ENCODE measurements around the gene TIMP2. TPM values are rescaled to one million over a fixed set of nuclear protein-coding genes. Genes with fewer than 3 reads are reported as not detected.

The TIMP2 gene
- total and polyA plus RNA-seq, 8 donors = 20.9 to 100.0 (median 47.2) TPM

DNA sequence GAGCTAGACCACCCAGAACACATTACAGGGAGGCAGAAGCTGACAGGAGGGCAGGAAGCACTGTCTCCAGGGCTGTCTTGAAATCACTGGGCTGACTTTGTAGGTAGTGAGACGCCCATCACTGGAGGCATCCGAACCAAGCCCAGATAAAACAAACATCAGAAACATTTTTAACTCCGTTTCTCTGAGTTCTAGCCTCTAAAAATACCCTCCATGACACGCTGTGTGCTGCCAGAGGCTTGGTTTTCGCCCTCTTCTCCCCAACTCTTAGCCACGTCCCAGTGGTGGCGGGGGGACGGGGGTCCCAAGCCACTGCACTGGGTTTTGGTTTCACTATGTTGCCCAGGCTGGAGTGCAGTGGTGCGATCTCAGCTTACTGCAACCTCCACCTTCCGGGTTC is 23.4 kb downstream of the TIMP2 start:
- Histone ChIP-seq H3K36me3 (peaks cover 3 to 40% (median 11%) of the 10 kb centered on the region in 4 donors), H3K27ac (no peak overlapping the region), H3K4me3 (no peak overlapping the region), H3K9me3 (no peaks in the 10 kb centered on the region), H3K27me3 (no peaks in the 10 kb centered on the region), H3K4me1 (peaks cover 9 to 76% (median 55%) of the 10 kb centered on the region in 4 donors)
- DNase-seq = no peak
- TF ChIP-seq, protein P1, sequence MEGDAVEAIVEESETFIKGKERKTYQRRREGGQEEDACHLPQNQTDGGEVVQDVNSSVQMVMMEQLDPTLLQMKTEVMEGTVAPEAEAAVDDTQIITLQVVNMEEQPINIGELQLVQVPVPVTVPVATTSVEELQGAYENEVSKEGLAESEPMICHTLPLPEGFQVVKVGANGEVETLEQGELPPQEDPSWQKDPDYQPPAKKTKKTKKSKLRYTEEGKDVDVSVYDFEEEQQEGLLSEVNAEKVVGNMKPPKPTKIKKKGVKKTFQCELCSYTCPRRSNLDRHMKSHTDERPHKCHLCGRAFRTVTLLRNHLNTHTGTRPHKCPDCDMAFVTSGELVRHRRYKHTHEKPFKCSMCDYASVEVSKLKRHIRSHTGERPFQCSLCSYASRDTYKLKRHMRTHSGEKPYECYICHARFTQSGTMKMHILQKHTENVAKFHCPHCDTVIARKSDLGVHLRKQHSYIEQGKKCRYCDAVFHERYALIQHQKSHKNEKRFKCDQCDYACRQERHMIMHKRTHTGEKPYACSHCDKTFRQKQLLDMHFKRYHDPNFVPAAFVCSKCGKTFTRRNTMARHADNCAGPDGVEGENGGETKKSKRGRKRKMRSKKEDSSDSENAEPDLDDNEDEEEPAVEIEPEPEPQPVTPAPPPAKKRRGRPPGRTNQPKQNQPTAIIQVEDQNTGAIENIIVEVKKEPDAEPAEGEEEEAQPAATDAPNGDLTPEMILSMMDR (IDR thresholded peaks at IDR 0.05) = no peak
- intact Hi-C loops (cut with DNase I; ENCODE audit: low total_unique reads) = no loop called here
- WGBS, 5 donors = 92 to 99% (median 94%) methylated on average over 10 of the region's 10 CpGs

DNA sequence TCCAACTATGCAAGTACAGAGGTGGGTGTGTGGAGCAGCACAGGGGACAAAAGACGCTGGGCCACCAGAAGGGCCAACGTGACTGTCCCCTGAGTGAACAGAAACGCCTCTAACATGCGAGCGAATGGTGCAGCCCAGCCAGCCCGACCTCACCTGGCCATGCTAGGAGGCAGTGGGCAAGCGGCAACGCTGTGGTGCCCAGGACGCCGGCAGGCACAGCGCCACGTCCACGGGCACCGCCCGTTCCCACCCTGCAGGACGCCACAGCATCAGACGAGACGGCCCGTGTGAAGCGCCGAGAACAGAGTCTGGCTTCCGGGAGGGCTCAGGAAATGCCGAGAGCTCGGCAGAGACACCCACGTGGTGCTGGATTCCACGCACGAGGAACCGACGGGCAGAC is 24.4 kb downstream of the TIMP2 start:
- Histone ChIP-seq H3K4me3 (no peak overlapping the region), H3K9me3 (no peaks in the 10 kb centered on the region), H3K27me3 (no peaks in the 10 kb centered on the region), H3K36me3 (peaks cover 3 to 40% (median 11%) of the 10 kb centered on the region in 4 donors), H3K27ac (no peak overlapping the region), H3K4me1 (peaks cover 11 to 80% (median 60%) of the 10 kb centered on the region in 4 donors)
- no peak for DNase-seq
- WGBS, 5 donors = 87 to 91% (median 89%) methylated on average over 29 of the region's 29 CpGs
- TF ChIP-seq POLR2A (IDR thresholded peaks at IDR 0.05) (no peak), POLR2AphosphoS5 (IDR thresholded peaks at IDR 0.05) (no peak), EP300 (IDR thresholded peaks at IDR 0.05) (no peak)
- TF ChIP-seq, protein P1 (IDR thresholded peaks at IDR 0.05) = no peak
- intact Hi-C loops (cut with DNase I; ENCODE audit: low total_unique reads) = no loop called here

DNA sequence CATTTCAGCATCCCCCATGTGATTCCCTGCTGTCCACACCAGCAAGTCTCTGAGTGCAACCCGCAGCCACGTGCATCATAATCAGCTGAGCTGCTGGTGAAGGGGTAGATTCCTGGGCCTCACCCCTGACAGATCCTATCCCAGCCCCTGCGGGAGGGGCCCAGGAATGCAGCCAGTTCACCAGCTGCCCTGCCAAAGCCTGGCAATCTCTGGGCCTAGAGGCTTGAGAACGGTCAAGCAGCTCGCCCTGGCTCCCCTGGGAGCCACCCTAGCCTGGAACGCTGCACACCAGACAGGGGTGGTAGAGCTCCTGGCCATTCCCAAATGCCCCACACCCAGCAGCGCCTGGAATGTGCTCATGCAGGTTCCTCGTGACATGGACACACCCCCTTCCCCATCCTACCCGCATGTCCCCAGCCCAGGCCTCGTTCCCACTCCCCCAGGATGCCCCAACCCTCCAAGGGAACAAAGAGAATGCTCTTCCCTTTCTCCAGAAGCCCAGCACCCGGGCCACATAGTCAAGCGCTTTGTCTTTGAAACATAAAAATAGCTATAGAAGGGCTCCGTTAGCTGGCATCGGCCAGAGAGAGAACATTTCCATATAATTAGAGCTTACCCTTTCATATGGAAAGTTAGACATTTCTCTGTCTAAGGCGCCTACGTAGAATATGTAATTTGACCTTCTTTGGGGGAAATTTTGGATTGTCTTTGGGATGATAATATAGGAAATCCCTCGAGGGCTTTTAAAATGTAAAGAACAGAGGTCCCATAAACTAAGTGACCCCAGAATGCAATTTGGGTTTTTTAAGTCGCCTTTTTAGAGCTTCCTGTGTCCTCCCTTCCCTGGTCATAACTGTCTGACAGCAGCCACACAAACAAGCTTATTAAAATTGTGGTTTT is 25.6 kb downstream of the TIMP2 start:
- Histone ChIP-seq H3K27ac (no peak overlapping the region), H3K36me3 (peaks cover 3 to 40% (median 11%) of the 10 kb centered on the region in 4 donors), H3K4me3 (no peak overlapping the region), H3K27me3 (no peaks in the 10 kb centered on the region), H3K9me3 (no peaks in the 10 kb centered on the region), H3K4me1 (peaks cover 15 to 81% (median 56%) of the 10 kb centered on the region in 4 donors)
- intact Hi-C loops (cut with DNase I; ENCODE audit: low total_unique reads) = no loop called here
- TF ChIP-seq, protein P1 (IDR thresholded peaks at IDR 0.05) = no peak
- TF ChIP-seq POLR2AphosphoS5 (IDR thresholded peaks at IDR 0.05) (no peak), EP300 (IDR thresholded peaks at IDR 0.05) (no peak)
- WGBS, 5 donors = 56 to 65% (median 58%) methylated on average over 13 to 18 of the region's 18 CpGs
- DNase-seq = no peak

DNA sequence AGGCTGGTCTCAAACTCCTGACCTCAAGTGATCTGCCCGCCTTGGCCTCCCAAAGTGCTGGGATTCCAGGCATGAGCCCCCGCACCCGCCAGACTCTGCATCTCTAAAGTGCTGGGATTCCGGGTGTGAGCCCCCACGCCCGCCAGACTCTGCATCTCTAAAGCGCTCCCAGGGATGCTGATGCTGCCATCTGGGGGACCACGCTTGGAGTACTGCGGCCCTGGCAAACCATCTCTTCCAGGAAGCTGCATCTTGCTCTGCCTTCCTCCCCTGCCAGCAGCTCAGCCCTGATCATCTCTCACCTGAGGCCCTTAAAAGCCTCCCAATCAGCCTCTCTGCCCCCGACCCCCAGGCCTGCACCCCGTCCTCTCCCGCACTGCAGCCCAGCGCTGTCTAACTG is 26.2 kb downstream of the TIMP2 start:
- intact Hi-C loops (cut with DNase I; ENCODE audit: low total_unique reads) = no loop called here
- DNase-seq = no peak
- TF ChIP-seq, protein P1 (IDR thresholded peaks at IDR 0.05) = no peak
- TF ChIP-seq EP300 (IDR thresholded peaks at IDR 0.05) = no peak
- no peak for TF ChIP-seq POLR2AphosphoS5 (IDR thresholded peaks at IDR 0.05)
- TF ChIP-seq POLR2A (IDR thresholded peaks at IDR 0.05) = no peak
- Histone ChIP-seq H3K27me3 (no peaks in the 10 kb centered on the region), H3K9me3 (no peaks in the 10 kb centered on the region), H3K4me1 (peaks cover 15 to 81% (median 53%) of the 10 kb centered on the region in 4 donors), H3K36me3 (peaks cover 3 to 35% (median 11%) of the 10 kb centered on the region in 4 donors), H3K4me3 (no peak overlapping the region), H3K27ac (no peak overlapping the region)
- WGBS, 5 donors = 89 to 94% (median 91%) methylated on average over 13 of the region's 13 CpGs
